Neural crest cell (in vitro differentiated cells): ENCODE measurements around the gene CLHC1. TPM values are rescaled to one million over a fixed set of nuclear protein-coding genes. Genes with fewer than 3 reads are reported as not detected.

Experiments
- DNase-seq: peaks from one replicate; pipeline ENCODE4 v3.0.0; 2021; ENCODE audit warnings: low read depth, mixed read lengths, low spot score
- H3K27ac Mint-ChIP-seq: one replicate; pipeline ENCODE4 v1.8.0; 2021; ENCODE audit warnings: mild to moderate bottlenecking, mixed read lengths; ENCODE audit not compliant: unreplicated experiment
- H3K27me3 Mint-ChIP-seq: 2 replicates; pipeline ENCODE4 v1.8.0; 2021; ENCODE audit warnings: low read depth, mild to moderate bottlenecking, mixed read lengths
- H3K36me3 Mint-ChIP-seq: 2 replicates; pipeline ENCODE4 v1.8.0; 2021; ENCODE audit warnings: low read depth, mild to moderate bottlenecking, mixed read lengths
- H3K4me1 Mint-ChIP-seq: 2 replicates; pipeline ENCODE4 v1.8.0; 2021; ENCODE audit warnings: mixed read lengths
- H3K4me3 Mint-ChIP-seq: one replicate; pipeline ENCODE4 v1.8.0; 2021; ENCODE audit warnings: mild to moderate bottlenecking, mixed read lengths
- H3K9me3 Mint-ChIP-seq: 2 replicates; pipeline ENCODE4 v1.8.0; 2021; ENCODE audit warnings: mixed read lengths
- total RNA-seq: library from RNA; stranded (reverse); gene quantifications from 2 replicates; pipeline ENCODE4 v1.2.1, GENCODE V29; 2021
- TF ChIP-seq, protein P1 (sequence below): fragments of 200-600 bp; sonication (generic); conservative IDR thresholded peaks from 2 replicates; pipeline ENCODE4 v1.5.0; 2021; ENCODE audit warnings: antibody characterized with exemption, mild to moderate bottlenecking

Gene CLHC1
- total RNA-seq, 1 donor from 2014 or later: 22.5 TPM

- peaks cover 41% of the 10 kb centered on the region for H3K4me1 Mint-ChIP-seq
- no peak overlapping the region for H3K27ac Mint-ChIP-seq
- no peak overlapping the region for H3K4me3 Mint-ChIP-seq
- H3K9me3 Mint-ChIP-seq: no peaks in the 10 kb centered on the region
- no peaks in the 10 kb centered on the region for H3K27me3 Mint-ChIP-seq
- DNase-seq: no peak
- TF ChIP-seq, protein P1, sequence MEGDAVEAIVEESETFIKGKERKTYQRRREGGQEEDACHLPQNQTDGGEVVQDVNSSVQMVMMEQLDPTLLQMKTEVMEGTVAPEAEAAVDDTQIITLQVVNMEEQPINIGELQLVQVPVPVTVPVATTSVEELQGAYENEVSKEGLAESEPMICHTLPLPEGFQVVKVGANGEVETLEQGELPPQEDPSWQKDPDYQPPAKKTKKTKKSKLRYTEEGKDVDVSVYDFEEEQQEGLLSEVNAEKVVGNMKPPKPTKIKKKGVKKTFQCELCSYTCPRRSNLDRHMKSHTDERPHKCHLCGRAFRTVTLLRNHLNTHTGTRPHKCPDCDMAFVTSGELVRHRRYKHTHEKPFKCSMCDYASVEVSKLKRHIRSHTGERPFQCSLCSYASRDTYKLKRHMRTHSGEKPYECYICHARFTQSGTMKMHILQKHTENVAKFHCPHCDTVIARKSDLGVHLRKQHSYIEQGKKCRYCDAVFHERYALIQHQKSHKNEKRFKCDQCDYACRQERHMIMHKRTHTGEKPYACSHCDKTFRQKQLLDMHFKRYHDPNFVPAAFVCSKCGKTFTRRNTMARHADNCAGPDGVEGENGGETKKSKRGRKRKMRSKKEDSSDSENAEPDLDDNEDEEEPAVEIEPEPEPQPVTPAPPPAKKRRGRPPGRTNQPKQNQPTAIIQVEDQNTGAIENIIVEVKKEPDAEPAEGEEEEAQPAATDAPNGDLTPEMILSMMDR: no peak
- H3K36me3 Mint-ChIP-seq: no peaks in the 10 kb centered on the region
Observed at GRCh38 chr2:55155206-55155605, 76.9 kb downstream of the CLHC1 start.

DNA sequence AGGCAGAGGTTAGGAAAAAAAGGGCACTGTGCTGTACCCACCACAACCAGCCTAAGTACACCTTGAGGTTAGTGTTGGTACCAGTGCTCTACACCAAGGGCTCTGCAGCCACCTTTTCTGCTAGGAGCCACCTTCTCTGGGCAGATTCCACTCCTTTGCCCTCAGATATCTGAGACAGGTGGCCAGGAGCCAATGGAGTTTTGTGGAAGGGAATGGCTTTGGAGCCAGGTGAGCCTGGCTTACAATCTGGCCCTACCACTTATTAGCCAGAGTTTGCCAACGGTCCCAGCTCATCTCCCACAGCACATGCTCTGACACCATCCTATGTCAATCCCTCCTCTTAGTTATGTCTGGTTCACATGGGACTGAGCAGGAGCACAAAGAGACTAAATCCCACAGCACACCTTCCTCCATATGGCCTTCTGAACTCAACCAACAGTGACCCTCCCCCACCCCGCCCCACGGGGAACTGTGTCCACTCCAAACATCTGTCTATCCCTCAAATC lies 77.5 kb downstream of the CLHC1 start:
- H3K4me3 Mint-ChIP-seq: no peak overlapping the region
- TF ChIP-seq, protein P1: no peak
- no peak for DNase-seq
- no peaks in the 10 kb centered on the region for H3K27me3 Mint-ChIP-seq
- no peak overlapping the region for H3K27ac Mint-ChIP-seq
- H3K4me1 Mint-ChIP-seq: peaks cover 41% of the 10 kb centered on the region
- no peaks in the 10 kb centered on the region for H3K36me3 Mint-ChIP-seq
- H3K9me3 Mint-ChIP-seq: no peaks in the 10 kb centered on the region

GRCh38 chr2:55153584-55154299 lies 78.4 kb downstream of the CLHC1 start:
- Mint-ChIP-seq H3K27me3 (no peaks in the 10 kb centered on the region), H3K36me3 (no peaks in the 10 kb centered on the region), H3K9me3 (no peaks in the 10 kb centered on the region), H3K27ac (no peak overlapping the region), H3K4me1 (peaks cover 41% of the 10 kb centered on the region), H3K4me3 (no peak overlapping the region)
- DNase-seq: no peak
- TF ChIP-seq, protein P1: no peak

- H3K4me1 Mint-ChIP-seq: peaks cover 41% of the 10 kb centered on the region
- no peak overlapping the region for H3K4me3 Mint-ChIP-seq
- no peak overlapping the region for H3K27ac Mint-ChIP-seq
- no peaks in the 10 kb centered on the region for H3K36me3 Mint-ChIP-seq
- H3K27me3 Mint-ChIP-seq: no peaks in the 10 kb centered on the region
- TF ChIP-seq, protein P1: no peak
- DNase-seq: no peak
- H3K9me3 Mint-ChIP-seq: no peaks in the 10 kb centered on the region
Observed at GRCh38 chr2:55152475-55153412, 79.3 kb downstream of the CLHC1 start.

- Mint-ChIP-seq H3K9me3 (no peaks in the 10 kb centered on the region), H3K27ac (no peak overlapping the region), H3K27me3 (no peaks in the 10 kb centered on the region), H3K4me3 (no peak overlapping the region), H3K36me3 (no peaks in the 10 kb centered on the region), H3K4me1 (peaks cover 32% of the 10 kb centered on the region)
- TF ChIP-seq, protein P1: no peak
- no peak for DNase-seq
Observed at GRCh38 chr2:55151733-55152433, 80.2 kb downstream of the CLHC1 start.
